NCI-H1105 treated with DMSO at 0.1 percent for 48 hours (cell line): ENCODE data around the gene MBD4.
A peak's percentile ranks its signal among the peaks of the same experiment; 100 is the strongest.

Experiments
- DNase-seq: peaks from one replicate; lab custom pipeline; 2025; lab: John Stamatoyannopoulos, UW

Gene MBD4

DNA sequence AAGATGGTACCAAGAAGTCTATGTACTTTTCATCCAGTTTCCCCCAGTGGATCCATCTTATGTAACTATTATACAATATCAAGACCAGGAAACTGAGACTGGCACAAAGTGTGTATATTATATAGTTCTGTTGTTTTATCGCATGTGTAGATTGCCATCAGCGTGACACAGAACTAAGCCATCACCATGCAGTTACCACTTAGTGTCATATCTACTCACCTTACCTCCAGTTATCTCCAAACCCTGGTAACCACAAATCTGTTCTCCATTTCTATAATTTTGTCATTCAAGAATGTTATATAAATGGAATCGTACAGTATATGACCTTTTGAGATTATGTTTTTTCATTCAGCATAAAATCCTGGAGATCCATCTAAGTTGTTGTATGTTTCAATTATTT, 23.3 kb upstream of the MBD4 start:
- DNase-seq: no peak

DNA sequence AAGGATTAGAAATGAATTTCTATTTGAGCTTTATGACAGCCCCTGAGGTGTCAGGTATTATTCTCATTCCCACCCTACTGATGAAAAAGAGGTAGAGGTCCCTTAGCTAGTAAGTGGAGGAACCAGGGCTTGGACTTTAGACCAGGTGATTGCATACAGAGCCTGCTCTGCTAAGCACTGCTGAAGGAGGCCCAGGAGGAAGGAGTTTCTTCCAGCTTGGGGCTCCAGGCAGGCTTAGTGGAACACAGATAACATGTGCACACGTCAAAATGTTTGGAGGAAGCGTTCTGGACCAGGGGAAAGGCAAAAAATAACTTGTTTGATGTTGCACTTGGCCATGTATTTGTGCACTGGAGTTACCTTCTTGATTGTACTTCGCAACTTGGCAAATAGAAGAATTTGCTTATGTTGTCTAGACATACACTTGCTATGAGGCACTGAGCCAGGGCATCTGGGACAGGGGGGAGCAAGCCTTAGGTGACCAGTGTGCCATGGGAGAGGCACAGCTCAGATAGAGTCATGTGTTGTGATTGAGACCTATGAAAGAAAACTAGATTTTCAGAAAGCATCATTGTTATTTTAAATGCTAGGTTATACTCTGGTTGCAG, 22.7 kb upstream of the MBD4 start:
- no peak for DNase-seq

GRCh38 chr3:129461461-129462146, 21.9 kb upstream of the MBD4 start:
- no peak for DNase-seq

- no peak for DNase-seq
These were observed 21.3 kb upstream of the MBD4 start for GRCh38 chr3:129461022-129461421.

- DNase-seq: no peak
These were observed 20.8 kb upstream of the MBD4 start for GRCh38 chr3:129460572-129460971.

GRCh38 chr3:129460155-129460554, 20.4 kb upstream of the MBD4 start:
- DNase-seq: no peak

DNA sequence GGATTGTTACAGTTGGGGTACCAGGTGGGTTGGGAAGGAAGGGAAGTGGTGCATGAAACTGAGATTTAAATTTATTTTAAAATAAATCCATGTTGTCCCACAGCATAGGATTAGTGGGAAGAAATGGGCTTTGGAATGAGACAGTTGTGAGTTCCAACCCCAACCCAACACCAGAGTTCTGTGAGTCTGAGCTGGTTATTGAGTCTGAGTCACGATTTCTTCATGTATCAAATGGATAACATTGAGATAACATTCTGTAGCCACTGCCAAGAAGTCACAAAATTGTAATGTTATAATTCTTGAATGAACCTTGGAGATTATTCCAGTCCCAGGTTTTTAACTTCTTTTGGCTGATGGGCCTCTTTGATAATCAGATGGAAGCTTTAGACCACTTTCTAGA, 14.0 kb upstream of the MBD4 start:
- DNase-seq: no peak

DNA sequence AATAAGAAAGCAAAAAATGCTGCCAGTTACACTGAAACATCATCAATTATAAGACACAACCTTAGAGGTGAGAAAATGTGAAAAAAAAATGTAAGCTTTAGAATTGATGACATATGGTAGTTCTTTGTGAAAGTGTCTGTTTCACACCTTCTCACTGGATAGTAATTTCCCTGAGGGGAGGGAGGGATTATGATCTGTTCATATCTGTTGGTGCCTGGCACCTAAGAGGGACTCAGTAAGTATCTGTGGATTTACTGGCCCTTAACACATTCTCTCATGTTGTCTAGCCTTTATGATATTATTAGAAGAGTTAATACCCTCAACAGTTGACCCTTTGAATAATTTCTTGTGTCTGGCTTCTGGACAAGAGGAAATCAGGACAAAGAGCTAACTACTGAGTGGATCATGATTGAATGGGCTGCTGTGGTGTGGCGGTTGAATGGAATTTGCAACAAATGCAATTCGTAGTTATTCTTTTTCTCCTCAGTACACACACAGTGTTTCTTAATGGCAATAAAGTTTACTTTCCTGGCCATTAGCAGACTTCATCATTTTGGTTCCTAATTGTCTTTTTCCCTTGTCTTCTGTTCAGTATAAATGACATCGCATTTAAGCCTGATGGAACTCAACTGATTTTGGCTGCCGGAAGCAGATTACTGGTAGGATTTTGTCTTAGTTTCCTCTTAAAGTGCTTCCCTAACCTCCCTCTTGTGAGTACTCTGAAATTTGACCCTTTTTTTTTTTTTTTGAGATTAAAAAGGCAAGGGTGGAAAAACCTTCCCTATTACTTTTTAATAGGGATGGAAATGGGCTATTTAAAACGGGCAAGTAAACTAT, 9.7 kb upstream of the MBD4 start:
- DNase-seq: no peak

GRCh38 chr3:129448186-129448895, 8.6 kb upstream of the MBD4 start:
- no peak for DNase-seq

- no peak for DNase-seq
These were observed 7.2 kb upstream of the MBD4 start for GRCh38 chr3:129446926-129447325.

GRCh38 chr3:129445471-129445870, 5.7 kb upstream of the MBD4 start:
- DNase-seq: no peak

DNA sequence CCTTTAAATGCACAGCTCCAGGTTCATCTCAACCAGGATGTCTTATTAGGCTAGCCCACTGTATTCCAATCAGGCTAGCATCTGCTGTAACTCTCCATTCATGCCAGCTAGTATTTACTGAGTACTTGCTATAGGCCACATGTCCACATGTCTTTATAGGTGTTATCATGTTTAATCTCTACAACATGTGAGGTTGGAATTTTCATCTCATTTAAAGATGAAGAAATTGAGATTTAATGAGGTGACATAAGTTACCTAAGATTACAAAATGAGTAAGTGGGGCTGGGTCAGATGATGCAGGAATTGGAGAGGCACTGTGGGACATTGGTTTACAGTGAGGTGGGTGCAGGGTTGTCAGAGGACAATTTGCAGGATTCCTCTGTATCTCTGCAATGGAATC, 3.2 kb upstream of the MBD4 start:
- DNase-seq: no peak

DNA sequence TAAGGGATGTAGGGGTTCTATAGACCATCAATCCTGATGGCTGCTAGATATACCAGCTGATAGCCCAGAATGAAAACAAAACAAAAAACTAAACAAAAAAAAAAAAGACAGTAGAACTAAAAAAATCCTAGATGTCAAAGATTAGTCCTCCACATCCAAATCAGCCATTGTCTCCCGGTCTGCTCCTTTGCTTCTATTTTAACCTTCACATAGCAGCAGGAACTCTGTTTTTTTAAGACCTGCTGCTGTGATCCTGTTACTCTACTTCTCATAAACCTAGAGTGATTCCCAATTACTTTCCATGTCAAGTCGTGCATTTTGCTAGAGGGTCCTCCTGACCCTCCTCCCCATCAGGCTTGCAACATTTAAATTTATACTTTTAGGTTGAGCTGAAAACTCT, 2.7 kb upstream of the MBD4 start:
- DNase-seq: no peak

GRCh38 chr3:129441782-129442181, 2.0 kb upstream of the MBD4 start:
- peak; percentile 41 for DNase-seq

- DNase-seq: peak; percentile 24
These were observed 1.5 kb upstream of the MBD4 start for GRCh38 chr3:129441215-129441614.

DNA sequence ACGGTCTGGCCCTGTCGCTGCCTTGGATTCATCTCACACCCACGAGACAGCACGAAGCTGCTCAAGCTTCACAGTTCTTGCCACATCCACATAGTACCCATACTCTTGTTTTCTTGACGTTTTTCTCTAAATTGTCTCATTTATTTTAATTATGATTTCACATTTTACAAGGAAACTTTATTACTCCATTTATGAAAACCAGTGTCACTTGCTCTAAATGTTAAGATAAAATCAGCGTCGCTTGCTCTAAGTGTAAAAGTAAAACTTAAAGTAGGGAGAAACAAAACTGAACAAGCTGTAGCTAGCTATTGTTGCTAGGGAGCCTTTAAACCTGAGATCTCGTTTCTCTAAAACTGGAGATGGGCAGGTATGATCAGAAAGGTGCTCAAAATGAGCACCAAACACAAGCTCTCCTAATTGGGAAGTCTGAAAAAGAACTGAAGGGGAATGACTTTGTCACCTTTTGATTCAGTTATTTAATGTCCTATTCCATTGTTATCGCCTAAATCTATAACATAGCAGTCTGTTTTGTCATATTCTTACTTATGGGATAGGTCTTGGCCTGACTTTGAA, 956 bp upstream of the MBD4 start:
- peak; percentile 46 for DNase-seq

GRCh38 chr3:129439226-129439816, 427 bp downstream of the MBD4 start:
- DNase-seq: peak; percentile 58

- no peak for DNase-seq
These were observed 4.4 kb downstream of the MBD4 start for GRCh38 chr3:129435367-129435766.

GRCh38 chr3:129434140-129434539, 5.6 kb downstream of the MBD4 start:
- no peak for DNase-seq

GRCh38 chr3:129433565-129433964, 6.2 kb downstream of the MBD4 start:
- DNase-seq: no peak

GRCh38 chr3:129432671-129433070, 7.1 kb downstream of the MBD4 start:
- DNase-seq: no peak

- DNase-seq: no peak
These were observed 7.7 kb downstream of the MBD4 start for GRCh38 chr3:129432036-129432435.
